Measurements from ENCODE around the gene CDKN2D.

DNA sequence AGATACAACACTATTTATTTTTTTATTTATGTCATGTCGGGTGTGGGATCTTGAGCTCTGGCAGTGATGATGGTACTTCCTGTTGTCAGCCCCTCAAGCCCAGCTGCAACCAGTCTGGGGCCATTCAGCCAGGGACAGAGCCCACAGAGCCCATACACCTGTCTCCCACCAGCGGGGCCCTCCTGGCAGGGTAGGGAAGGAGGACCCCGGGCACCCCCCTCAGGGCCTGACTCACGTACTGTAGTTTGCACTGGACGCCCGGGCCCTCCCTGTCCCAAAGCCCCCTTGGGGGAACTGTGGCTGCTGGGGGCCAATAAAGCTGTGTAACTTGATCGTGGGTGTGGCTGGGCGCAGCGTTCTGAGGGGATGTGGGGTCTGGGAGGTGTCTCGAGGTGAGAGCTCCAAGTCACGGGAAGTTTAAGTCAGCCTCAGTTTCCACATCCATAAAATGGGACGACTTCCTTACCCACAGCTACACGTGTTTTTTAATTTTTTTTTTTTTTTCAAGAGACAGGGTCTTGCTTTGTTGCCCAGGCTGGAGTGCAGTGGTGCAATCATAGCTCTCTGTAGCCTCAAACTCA, 15.6 kb downstream of the CDKN2D start:
- TF ChIP-seq, protein P1, sequence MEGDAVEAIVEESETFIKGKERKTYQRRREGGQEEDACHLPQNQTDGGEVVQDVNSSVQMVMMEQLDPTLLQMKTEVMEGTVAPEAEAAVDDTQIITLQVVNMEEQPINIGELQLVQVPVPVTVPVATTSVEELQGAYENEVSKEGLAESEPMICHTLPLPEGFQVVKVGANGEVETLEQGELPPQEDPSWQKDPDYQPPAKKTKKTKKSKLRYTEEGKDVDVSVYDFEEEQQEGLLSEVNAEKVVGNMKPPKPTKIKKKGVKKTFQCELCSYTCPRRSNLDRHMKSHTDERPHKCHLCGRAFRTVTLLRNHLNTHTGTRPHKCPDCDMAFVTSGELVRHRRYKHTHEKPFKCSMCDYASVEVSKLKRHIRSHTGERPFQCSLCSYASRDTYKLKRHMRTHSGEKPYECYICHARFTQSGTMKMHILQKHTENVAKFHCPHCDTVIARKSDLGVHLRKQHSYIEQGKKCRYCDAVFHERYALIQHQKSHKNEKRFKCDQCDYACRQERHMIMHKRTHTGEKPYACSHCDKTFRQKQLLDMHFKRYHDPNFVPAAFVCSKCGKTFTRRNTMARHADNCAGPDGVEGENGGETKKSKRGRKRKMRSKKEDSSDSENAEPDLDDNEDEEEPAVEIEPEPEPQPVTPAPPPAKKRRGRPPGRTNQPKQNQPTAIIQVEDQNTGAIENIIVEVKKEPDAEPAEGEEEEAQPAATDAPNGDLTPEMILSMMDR (IDR thresholded peaks at IDR 0.05; ENCODE audit: low read length) = no peak
- TF ChIP-seq EZH2 (IDR thresholded peaks at IDR 0.05; ENCODE audit: borderline replicate concordance, low read length) = no peak
